ENCODE results near the gene SMIM32. TPM values are rescaled to one million over a fixed set of nuclear protein-coding genes. Genes with fewer than 3 reads are reported as not detected.

The SMIM32 gene
- polyA plus RNA-seq (ENCODE audit: insufficient read length in 3 of 3), result 10 to 100 TPM in 2 of 3 donors, 1 to 10 TPM in 1; 8.8 to 13.3 (median 11.6) TPM

- no peak for DNase-seq (ENCODE audit: low read depth in 3 of 3, low spot score in 2 of 3)
Measured at GRCh38 chr5:136192526-136193321, at the start of gene SMIM32. SMIM32 (minus strand) TSS chr5:136193162; CDS start chr5:136192524, 638 bp downstream.

- DNase-seq (ENCODE audit: low read depth in 3 of 3, low spot score in 2 of 3), result no peak
Measured at GRCh38 chr5:136242611-136243010, 49.6 kb upstream of the SMIM32 start.

- DNase-seq (ENCODE audit: low read depth in 3 of 3, low spot score in 2 of 3), result no peak
Measured at GRCh38 chr5:136242136-136242535, 49.2 kb upstream of the SMIM32 start.

- no peak for DNase-seq (ENCODE audit: low read depth in 3 of 3, low spot score in 2 of 3)
Measured at GRCh38 chr5:136240894-136241293, 47.9 kb upstream of the SMIM32 start.

- DNase-seq (ENCODE audit: low read depth in 3 of 3, low spot score in 2 of 3), result no peak
Measured at GRCh38 chr5:136236479-136237083, 43.6 kb upstream of the SMIM32 start.

GRCh38 chr5:136235321-136235720, 42.4 kb upstream of the SMIM32 start:
- DNase-seq (ENCODE audit: low read depth in 3 of 3, low spot score in 2 of 3), result no peak

- DNase-seq (ENCODE audit: low read depth in 3 of 3, low spot score in 2 of 3), result no peak
Measured at GRCh38 chr5:136232316-136232715, 39.4 kb upstream of the SMIM32 start.

GRCh38 chr5:136230176-136230575, 37.2 kb upstream of the SMIM32 start:
- no peak for DNase-seq (ENCODE audit: low read depth in 3 of 3, low spot score in 2 of 3)

- no peak for DNase-seq (ENCODE audit: low read depth in 3 of 3, low spot score in 2 of 3)
Measured at GRCh38 chr5:136228136-136228757, 35.3 kb upstream of the SMIM32 start.

GRCh38 chr5:136226401-136226800, 33.4 kb upstream of the SMIM32 start:
- DNase-seq (ENCODE audit: low read depth in 3 of 3, low spot score in 2 of 3), result no peak

- no peak for DNase-seq (ENCODE audit: low read depth in 3 of 3, low spot score in 2 of 3)
Measured at GRCh38 chr5:136225796-136226195, 32.8 kb upstream of the SMIM32 start.

- no peak for DNase-seq (ENCODE audit: low read depth in 3 of 3, low spot score in 2 of 3)
Measured at GRCh38 chr5:136222580-136223235, 29.7 kb upstream of the SMIM32 start.

GRCh38 chr5:136221340-136221739, 28.4 kb upstream of the SMIM32 start:
- no peak for DNase-seq (ENCODE audit: low read depth in 3 of 3, low spot score in 2 of 3)

GRCh38 chr5:136216230-136216629, 23.3 kb upstream of the SMIM32 start:
- DNase-seq (ENCODE audit: low read depth in 3 of 3, low spot score in 2 of 3), result no peak

GRCh38 chr5:136215812-136216211, 22.9 kb upstream of the SMIM32 start:
- no peak for DNase-seq (ENCODE audit: low read depth in 3 of 3, low spot score in 2 of 3)

GRCh38 chr5:136213919-136214493, 21.0 kb upstream of the SMIM32 start:
- DNase-seq (ENCODE audit: low read depth in 3 of 3, low spot score in 2 of 3), result no peak

GRCh38 chr5:136212252-136212721, 19.3 kb upstream of the SMIM32 start:
- no peak for DNase-seq (ENCODE audit: low read depth in 3 of 3, low spot score in 2 of 3)

GRCh38 chr5:136211282-136212040, 18.5 kb upstream of the SMIM32 start:
- no peak for DNase-seq (ENCODE audit: low read depth in 3 of 3, low spot score in 2 of 3)

GRCh38 chr5:136210259-136210658, 17.3 kb upstream of the SMIM32 start:
- no peak for DNase-seq (ENCODE audit: low read depth in 3 of 3, low spot score in 2 of 3)

GRCh38 chr5:136209346-136209910, 16.5 kb upstream of the SMIM32 start:
- no peak for DNase-seq (ENCODE audit: low read depth in 3 of 3, low spot score in 2 of 3)
